HepG2 (cell line): Measurements from ENCODE around the gene C5orf34. TPM values are rescaled to one million over a fixed set of nuclear protein-coding genes. Genes with fewer than 3 reads are reported as not detected.
"Not testable (repeated sequence)": the region's sequence is repeated elsewhere in the genome, so short reads cannot be mapped to it uniquely, and the experiment has no call there.

ENCODE experiments used
- ATAC-seq: fragments of 200-7000 bp; cut with Tn5 transposase; 3 replicates; pipeline ENCODE4 v1.9.1; 2020; ENCODE audit warnings: mild to moderate bottlenecking, moderate library complexity
- BruUV-seq: library from RNA; stranded (reverse); fragments of 400-500 nt; replicated peaks from 2 replicates; lab custom pipeline; 2021; lab: Mats Ljungman, UMichigan
- CTCF ChIA-PET: fragments of 300-600 bp; formaldehyde crosslinking; extraction: SDS; loops from one replicate; lab custom pipeline; 2021; ENCODE audit warnings: low total read pairs, inconsistent platforms, low intra/inter-chr PET ratio; lab: Yijun Ruan, JAX
- POLR2A ChIA-PET: fragments of 350-600 bp; sonication (Branson Sonifier 250); formaldehyde crosslinking; loops from one replicate; lab custom pipeline; 2020; ENCODE audit warnings: antibody characterized with exemption, inconsistent platforms; lab: Yijun Ruan, JAX
- DNase-seq: peaks from one replicate; pipeline ENCODE4 v3.0.0-alpha.2; 2015; ENCODE audit warnings: low spot score
- FAIRE-seq: peaks from 3 replicates; lab custom pipeline; 2011; peaks lifted over from hg19 to GRCh38; lab: Jason Lieb, UNC
- H2AFZ ChIP-seq: one replicate; pipeline ENCODE4 v1.6.1; 2011; ENCODE audit warnings: low read length, inconsistent platforms
- H3K27ac ChIP-seq: fragments of 300-600 bp; 3 replicates; pipeline ENCODE4 v1.8.0; 2011; ENCODE audit warnings: mixed run types, mild to moderate bottlenecking, mixed read lengths, low read length, inconsistent platforms; ENCODE audit not compliant: insufficient read depth; ENCODE audit errors: extremely low read length
- H3K27me3 ChIP-seq, 2 experiments: fragments of 200-600 bp in 1 of 2; 2 replicates in 1 of 2; 3 replicates in 1 of 2; pipeline versions ENCODE4 v1.6.0 to v1.8.0; 2011; ENCODE audit warnings: low read length in 2 of 2, mild to moderate bottlenecking in 2 of 2, moderate library complexity in 2 of 2, inconsistent platforms in 1 of 2; ENCODE audit not compliant: insufficient read depth in 2 of 2, control insufficient read depth in 1 of 2
- H3K36me3 ChIP-seq, 2 experiments: fragments of 200-600 bp in 1 of 2; replicated peaks in 1 of 2; 2 replicates in 1 of 2; 3 replicates in 1 of 2; pipeline versions ENCODE4 v1.5.1 to v1.8.0; 2011; ENCODE audit warnings: low read length in 2 of 2, inconsistent platforms in 1 of 2; ENCODE audit not compliant: insufficient read depth in 2 of 2, control insufficient read depth in 1 of 2
- H3K4me1 ChIP-seq: 2 replicates; pipeline ENCODE4 v1.5.1; 2012; ENCODE audit warnings: low read length, inconsistent platforms; ENCODE audit not compliant: insufficient read depth
- H3K4me2 ChIP-seq: 2 replicates; pipeline ENCODE4 v1.6.0; 2011; ENCODE audit warnings: low read depth, low read length, inconsistent platforms
- H3K4me3 ChIP-seq, 3 experiments: fragments of 200-600 bp in 1 of 3; sonication (generic), shearing (Covaris generic) in 1 of 3; replicated peaks in 1 of 3; 2 replicates each; pipeline ENCODE4 v1.5.1; 2011 to 2016; ENCODE audit warnings: low read length in 3 of 3, inconsistent platforms in 2 of 3, low read depth in 2 of 3, mild to moderate bottlenecking in 2 of 3, control low read depth in 1 of 3, mixed read lengths in 1 of 3; ENCODE audit not compliant: insufficient read depth in 1 of 3
- H3K79me2 ChIP-seq: one replicate; pipeline ENCODE4 v1.6.1; 2011; ENCODE audit warnings: low read length, inconsistent platforms; ENCODE audit not compliant: insufficient read depth
- H3K9ac ChIP-seq: 2 replicates; pipeline ENCODE4 v1.6.0; 2011; ENCODE audit warnings: mild to moderate bottlenecking, low read depth, low read length, inconsistent platforms; ENCODE audit not compliant: insufficient read depth
- H3K9me3 ChIP-seq: 2 replicates; pipeline ENCODE4 v1.5.1; 2012; ENCODE audit warnings: mild to moderate bottlenecking, low read length
- H4K20me1 ChIP-seq: 2 replicates; pipeline ENCODE4 v1.6.0; 2011; ENCODE audit warnings: inconsistent platforms, mild to moderate bottlenecking, low read length, moderate library complexity; ENCODE audit not compliant: insufficient read depth
- AGO1 ChIP-seq: fragments of 200-400 bp; formaldehyde crosslinking; IDR thresholded peaks from 2 replicates; pipeline ENCODE4 v1.6.1; 2017; ENCODE audit warnings: mild to moderate bottlenecking, low read depth, low read length, moderate library complexity; ENCODE audit not compliant: poor library complexity, severe bottlenecking
- ARNTL ChIP-seq: sonication (generic); formaldehyde crosslinking; IDR thresholded peaks from 2 replicates; pipeline ENCODE4 v1.4.0; 2020; ENCODE audit warnings: mild to moderate bottlenecking, missing genetic modification reagents
- CTCF ChIP-seq: sonication (generic); formaldehyde crosslinking; IDR thresholded peaks from 2 replicates; pipeline ENCODE4 v1.5.0; 2020; ENCODE audit warnings: mild to moderate bottlenecking, missing genetic modification reagents, moderate library complexity
- HNF4A ChIP-seq: sonication (generic); formaldehyde crosslinking; IDR thresholded peaks from 2 replicates; pipeline ENCODE4 v1.4.0; 2020; ENCODE audit warnings: missing genetic modification reagents
- MAFF ChIP-seq: IDR thresholded peaks from 2 replicates; pipeline ENCODE4 v1.6.1; 2011; ENCODE audit warnings: low read depth, low read length, improper control_type of control experiment
- MAFK ChIP-seq, 2 experiments: IDR thresholded peaks in 1 of 2; conservative IDR thresholded peaks in 1 of 2; 2 replicates each; pipeline ENCODE4 v1.6.1; 2011; ENCODE audit warnings: improper control_type of control experiment in 2 of 2, low read length in 2 of 2
- NR2F1 ChIP-seq, 2 experiments: fragments of 450-650 bp in 1 of 2; formaldehyde crosslinking in 1 of 2; IDR thresholded peaks; 2 replicates each; pipeline versions ENCODE4 v1.5.0 to v1.6.1; 2016 to 2020; ENCODE audit warnings: mild to moderate bottlenecking in 1 of 2, missing compliant biosample characterization in 1 of 2, missing genetic modification reagents in 1 of 2, moderate library complexity in 1 of 2
- NR2F2 ChIP-seq: IDR thresholded peaks from 2 replicates; pipeline ENCODE4 v1.6.1; 2012; ENCODE audit warnings: low read depth, inconsistent platforms, borderline replicate concordance
- RARA ChIP-seq: IDR thresholded peaks from 2 replicates; pipeline ENCODE4 v1.6.1; 2016; ENCODE audit warnings: missing genetic modification reagents, missing compliant biosample characterization
- STAG1 ChIP-seq: sonication (generic); formaldehyde crosslinking; IDR thresholded peaks from 2 replicates; pipeline ENCODE4 v1.4.0; 2020; ENCODE audit warnings: missing genetic modification reagents
- ZBTB21 ChIP-seq: sonication (generic); formaldehyde crosslinking; IDR thresholded peaks from 2 replicates; pipeline ENCODE4 v1.4.0; 2020; ENCODE audit warnings: missing genetic modification reagents
- ZNF225 ChIP-seq: sonication (generic); formaldehyde crosslinking; IDR thresholded peaks from 2 replicates; pipeline ENCODE4 v1.4.0; 2020; ENCODE audit warnings: mild to moderate bottlenecking, missing genetic modification reagents
- ZNF281 ChIP-seq: sonication (generic); formaldehyde crosslinking; IDR thresholded peaks from 2 replicates; pipeline ENCODE4 v1.4.0; 2020; ENCODE audit warnings: missing genetic modification reagents, borderline replicate concordance
- ZNF841 ChIP-seq: sonication (generic); formaldehyde crosslinking; IDR thresholded peaks from 2 replicates; pipeline ENCODE4 v1.8.1; 2023; ENCODE audit warnings: missing genetic modification reagents, borderline replicate concordance
- WGBS: methylation state at CpG from one replicate; pipeline ENCODE4 v1.1.6; 2017; ENCODE audit warnings: low lambda C conversion rate; 5-methylcytosine and 5-hydroxymethylcytosine counted together
- in situ Hi-C: cut with HindIII; loops from 2 replicates; pipeline ENCODE4 v1.10.0; 2017; ENCODE audit warnings: low pct_unique_long_range_greater_than_20kb; ENCODE audit not compliant: extremely low pct_ligation_motif_present
- intact Hi-C: fragments of 100-400 bp; cut with micrococcal nuclease; formaldehyde crosslinking; loops from one replicate; pipeline ENCODE4 v1.10.0; 2022; ENCODE audit not compliant: unreplicated experiment
- polyA plus RNA-seq, 8 experiments: library from polyadenylated mRNA; depleted of rRNA in 3 of 8; stranded (reverse) in 7 of 8; unstranded in 1 of 8; fragments of >200 nt; fragmentation: Illumina TruSeq in 4 of 8; extraction: Trizol in 4 of 8; gene quantifications; 2 replicates each; pipeline versions ENCODE4 v1.2.1 to v1.2.3, GENCODE V29; 2011 to 2016; ENCODE audit warnings: low read depth in 4 of 8, missing spikeins in 1 of 8, mixed read lengths in 1 of 8; ENCODE audit not compliant: insufficient read depth in 1 of 8
- total RNA-seq, 5 experiments: library from RNA; depleted of rRNA; stranded (reverse); fragments of >200 nt; fragmentation: Illumina TruSeq; extraction: Trizol; gene quantifications; 2 replicates each; pipeline ENCODE4 v1.2.3, GENCODE V29; 2016; ENCODE audit warnings: low read depth in 1 of 5

The C5orf34 gene
- total and polyA plus RNA-seq, 2 of the 13 experiments (the other 11 are each of a cell fraction or from before 2014, with no cell fraction given) = 3.2 to 6.4 TPM

- H3K36me3 ChIP-seq, H2AFZ ChIP-seq, CTCF ChIA-PET, H3K79me2 ChIP-seq: not testable (repeated sequence)
- TF ChIP-seq MAFK (conservative IDR thresholded peaks at IDR 0.05 in 1 of 2, IDR thresholded peaks at IDR 0.05 in 1 of 2; ENCODE audit: low read length in 2 of 2) (0 out of 4 replicates have a peak, but pooled peaks of 1 of the 2 experiments have one; percentile 38), MAFF (0 out of 2 replicates have a peak, but pooled peaks have one; percentile 5)
- TF ChIP-seq, all 625 proteins: peak for 2; not testable (repeated sequence) for 623
- H3K9ac ChIP-seq, FAIRE-seq, DNase-seq, intact Hi-C loops, H3K27me3 ChIP-seq, BruUV-seq, H4K20me1 ChIP-seq, POLR2A ChIA-PET, H3K4me2 ChIP-seq, in situ Hi-C loops, H3K9me3 ChIP-seq, ATAC-seq, H3K4me3 ChIP-seq, H3K27ac ChIP-seq: not testable (repeated sequence)
- H3K4me1 ChIP-seq = peaks cover 14% of the 10 kb centered on the region
Measured at GRCh38 chr5:43441575-43441974, 73.4 kb downstream of the C5orf34 start.

- H3K27me3 ChIP-seq = no peaks in the 10 kb centered on the region
- H3K9me3 ChIP-seq = no peaks in the 10 kb centered on the region
- POLR2A ChIA-PET = no interaction called here
- no TSS peak for BruUV-seq
- H3K4me2 ChIP-seq = no peak overlapping the region
- no peak for FAIRE-seq
- no peak overlapping the region for H3K27ac ChIP-seq
- H2AFZ ChIP-seq = no peak overlapping the region
- DNase-seq = no peak
- H3K4me1 ChIP-seq = peaks cover 34% of the 10 kb centered on the region
- H3K79me2 ChIP-seq = no peaks in the 10 kb centered on the region
- CTCF ChIA-PET = no interaction called here
- H4K20me1 ChIP-seq = no peaks in the 10 kb centered on the region
- ATAC-seq = no peak
- no peak overlapping the region for H3K9ac ChIP-seq
- in situ Hi-C loops (no loop called here), intact Hi-C loops (no loop called here)
- 74% methylated on average over 3 of the region's 3 CpGs for WGBS
- no peaks in the 10 kb centered on the region for H3K36me3 ChIP-seq
- no peak overlapping the region for H3K4me3 ChIP-seq
- TF ChIP-seq ZNF225 (CRISPR knock-in tag) (no peak), NR2F1 (CRISPR knock-in tag; IDR thresholded peaks at IDR 0.05) (peak; percentile 63 to 69; a peak in 3 of 4 replicates), STAG1 (0 out of 2 replicates have a peak, but pooled peaks have one; percentile 10), ZNF841 (no peak), CTCF (CRISPR knock-in tag) (peak; percentile 23; the same call in 1 of the 2 replicates), NR2F2 (0 out of 2 replicates have a peak, but pooled peaks have one; percentile 27), RARA (CRISPR knock-in tag) (peak; percentile 27; the same call in 1 of the 2 replicates), AGO1 (no peak), ZNF281 (CRISPR knock-in tag) (peak; percentile 74; the same call in 1 of the 2 replicates), ZBTB21 (CRISPR knock-in tag) (no peak), ARNTL (no peak), HNF4A (CRISPR knock-in tag) (0 out of 2 replicates have a peak, but pooled peaks have one; percentile 8)
Measured at GRCh38 chr5:43437062-43437660, 77.8 kb downstream of the C5orf34 start.
